GM21390 (cell line): ENCODE data around the gene SHQ1.
"Not testable (repeated sequence)": the region's sequence is repeated elsewhere in the genome, so short reads cannot be mapped to it uniquely, and the experiment has no call there.

Experiments used
- ATAC-seq: cut with Tn5 transposase; IDR thresholded peaks from one replicate; pipeline ENCODE4 v1.9.1; 2021; ENCODE audit not compliant: unreplicated experiment

The SHQ1 gene

DNA sequence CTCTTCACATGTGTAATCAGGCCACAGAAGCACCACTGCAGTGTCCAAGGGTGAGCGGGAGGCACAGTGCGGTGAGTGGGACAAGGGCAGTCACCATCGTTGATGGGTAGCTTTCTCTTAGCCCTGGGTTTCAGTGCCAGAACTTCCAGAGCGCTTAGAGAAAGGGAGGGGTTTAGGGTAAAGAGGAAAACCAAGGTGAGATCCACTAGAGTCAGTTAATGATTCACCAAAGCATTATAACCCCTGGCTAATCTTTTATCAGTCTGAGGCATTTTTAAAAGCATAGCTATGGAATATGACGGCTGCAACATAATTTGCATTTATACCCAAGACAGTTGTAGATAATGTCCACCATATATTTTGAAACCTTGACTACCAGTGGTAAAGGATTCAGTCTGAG is 94.8 kb downstream of the SHQ1 start:
- ATAC-seq, result no peak

GRCh38 chr3:72750405-72750965 is 97.8 kb downstream of the SHQ1 start:
- ATAC-seq, result no peak

DNA sequence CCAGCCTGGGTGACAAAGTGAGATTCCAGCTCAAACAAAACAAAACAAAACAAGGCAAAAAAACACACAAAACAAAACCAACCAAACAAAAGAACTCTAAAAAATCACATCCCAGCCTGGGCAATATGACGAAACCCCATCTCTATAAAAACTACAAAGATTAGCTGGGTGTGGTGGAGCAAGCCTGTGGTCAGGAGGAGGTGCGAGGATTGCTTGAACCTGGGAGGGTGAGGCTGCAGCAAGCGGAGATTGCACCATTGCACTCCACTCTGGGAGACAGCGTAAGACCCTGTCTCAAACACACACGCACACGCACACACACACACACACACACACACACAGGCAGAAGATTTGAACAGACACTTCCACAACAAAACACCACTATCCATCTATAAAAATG is 99.6 kb downstream of the SHQ1 start:
- no peak for ATAC-seq

DNA sequence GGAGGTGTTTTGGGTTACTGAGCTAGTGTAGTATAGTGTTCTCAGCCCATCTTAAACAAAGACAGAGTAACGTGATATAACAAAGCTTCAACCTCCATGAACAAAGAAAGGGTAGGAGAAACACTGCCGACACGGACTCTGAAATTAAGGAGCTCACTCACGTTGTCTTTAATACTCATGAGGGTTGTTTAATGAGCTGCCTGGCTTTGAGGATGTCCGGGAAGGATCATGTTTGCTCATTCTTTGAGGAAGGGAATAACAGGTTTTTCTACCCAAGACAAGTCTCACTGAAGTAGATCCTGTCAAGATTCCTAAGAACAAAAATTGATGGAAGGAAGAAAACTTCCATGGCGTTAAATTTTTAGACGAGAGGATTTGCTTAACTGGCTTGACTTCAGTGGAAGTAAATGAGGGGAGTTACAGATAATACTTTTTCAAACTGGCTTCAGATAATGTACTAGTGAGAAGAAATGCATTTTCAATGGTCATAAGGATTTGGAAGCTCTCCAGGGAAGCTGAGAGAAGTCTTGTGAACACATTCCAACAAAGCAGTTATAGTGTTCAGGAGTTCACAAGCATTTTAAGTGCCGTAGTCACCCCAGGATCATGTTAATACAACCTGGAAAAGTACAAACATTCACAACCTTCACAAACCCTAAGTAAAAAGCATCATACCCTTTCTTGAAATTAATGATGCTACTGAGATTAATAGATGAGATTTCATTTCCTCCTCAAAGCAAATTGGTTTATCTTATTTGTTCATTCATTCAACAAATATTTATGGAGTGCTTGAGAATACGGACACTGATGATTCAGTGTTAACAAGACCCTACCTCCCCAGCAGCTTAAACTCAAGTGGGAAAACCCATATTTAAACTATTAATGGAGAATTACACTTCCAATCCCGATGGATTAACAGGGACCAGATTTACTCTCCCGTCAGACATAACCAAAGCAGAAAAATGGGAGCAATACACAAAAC is 101.5 kb downstream of the SHQ1 start:
- ATAC-seq, result no peak

- ATAC-seq, result no peak
Observed at GRCh38 chr3:72745146-72745999, 102.9 kb downstream of the SHQ1 start.

- no peak for ATAC-seq
Observed at GRCh38 chr3:72744330-72744729, 103.9 kb downstream of the SHQ1 start.

DNA sequence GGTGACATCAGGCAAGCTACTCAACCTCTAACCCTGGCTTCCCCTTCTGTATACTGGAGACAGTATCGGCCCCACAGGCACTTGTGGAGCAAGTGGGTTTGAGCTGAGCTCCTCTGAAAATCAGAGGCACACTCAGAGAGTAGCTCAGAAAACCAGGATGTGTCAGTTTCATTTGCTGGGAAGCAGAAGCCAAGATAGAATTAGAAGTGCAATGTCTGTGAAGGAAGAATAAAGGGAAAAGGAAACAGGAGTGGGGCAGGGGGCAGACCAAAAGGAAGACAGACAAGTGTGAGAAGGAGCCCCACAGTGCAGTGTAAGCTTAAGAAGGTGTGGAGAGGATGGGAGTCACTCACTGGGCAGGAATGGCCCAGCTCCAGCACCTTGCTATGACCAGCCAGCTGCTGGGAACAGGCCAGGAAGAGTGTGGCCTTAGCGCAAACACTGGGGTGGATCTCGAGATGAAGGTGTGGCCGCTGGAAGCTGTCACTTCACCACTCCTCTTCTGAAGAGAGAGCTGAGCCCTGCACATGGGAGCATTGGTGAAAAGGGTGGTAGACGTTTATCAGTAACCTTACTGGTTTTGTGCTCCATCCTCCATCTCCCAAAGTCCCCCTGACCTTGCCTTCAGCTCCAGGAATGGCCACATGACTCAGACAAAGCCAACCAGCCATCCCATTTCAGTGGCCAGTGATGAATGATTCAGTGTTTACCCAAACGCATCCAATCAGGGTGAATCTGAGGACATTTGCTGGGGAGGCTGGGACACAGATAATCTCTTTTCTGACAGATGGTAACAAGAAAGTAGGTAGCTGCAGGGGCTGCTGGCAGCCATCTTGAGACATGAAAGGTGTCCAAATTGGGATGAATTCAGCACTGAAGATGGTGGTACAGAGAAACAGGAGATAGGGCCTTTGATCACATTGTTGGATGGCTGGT is 108.4 kb downstream of the SHQ1 start:
- ATAC-seq, result no peak

DNA sequence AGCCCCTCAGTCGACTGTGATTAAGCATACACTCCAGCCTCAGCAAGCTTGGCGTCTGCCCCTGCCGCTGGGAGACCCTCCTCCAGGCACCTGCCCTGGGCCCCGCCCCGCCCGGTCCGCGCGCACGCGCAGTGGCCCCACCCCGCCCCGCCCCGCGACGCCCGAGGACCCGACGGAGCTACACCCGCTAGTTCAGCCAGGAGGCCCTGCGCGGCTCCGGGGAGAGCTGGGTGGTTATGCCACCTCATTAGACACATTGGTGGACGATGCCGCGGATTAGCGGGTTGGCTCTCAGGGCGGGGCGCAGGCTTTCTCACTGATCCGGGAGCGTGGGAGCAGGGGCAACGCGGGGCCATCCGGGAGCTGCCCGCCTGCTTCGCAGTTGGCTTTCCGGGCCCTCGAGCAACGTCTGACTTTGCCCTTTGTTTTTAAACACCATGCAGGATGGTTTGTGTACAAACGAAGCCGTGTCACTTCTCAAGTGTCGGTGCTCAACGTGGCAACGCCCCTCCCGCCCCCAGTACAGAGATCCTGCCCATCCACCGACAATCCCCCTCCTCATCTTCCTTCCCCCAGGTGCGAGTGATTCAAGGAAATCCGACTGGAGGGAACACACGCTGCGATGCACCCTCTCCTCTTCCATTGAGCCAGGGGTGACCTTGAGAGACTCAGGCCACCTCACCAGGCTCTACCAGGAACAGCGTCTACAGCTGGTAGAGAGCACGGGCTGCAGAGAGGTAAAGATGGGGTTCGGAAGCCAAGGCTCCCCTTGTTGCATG is 109.3 kb downstream of the SHQ1 start:
- ATAC-seq, result no peak

DNA sequence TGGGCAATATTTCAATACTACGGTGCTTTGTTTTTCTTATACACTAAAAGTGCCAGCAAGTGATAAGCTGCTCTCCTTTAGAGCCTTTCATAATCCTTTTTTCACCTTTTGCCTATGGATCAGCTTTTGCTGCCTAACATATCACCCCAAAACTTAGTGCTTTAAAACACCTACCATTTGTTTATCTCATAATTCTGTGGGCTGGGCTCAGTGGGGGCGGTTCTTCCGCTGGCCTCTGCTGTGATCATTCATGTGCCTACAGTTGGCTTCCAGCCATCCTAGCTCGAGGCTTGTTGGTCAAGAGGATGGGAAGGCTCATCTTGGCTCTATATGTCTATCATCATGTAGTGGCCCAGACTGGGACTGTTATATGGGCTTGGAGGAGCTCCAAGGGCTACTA is 113.2 kb downstream of the SHQ1 start:
- ATAC-seq, result not testable (repeated sequence)

DNA sequence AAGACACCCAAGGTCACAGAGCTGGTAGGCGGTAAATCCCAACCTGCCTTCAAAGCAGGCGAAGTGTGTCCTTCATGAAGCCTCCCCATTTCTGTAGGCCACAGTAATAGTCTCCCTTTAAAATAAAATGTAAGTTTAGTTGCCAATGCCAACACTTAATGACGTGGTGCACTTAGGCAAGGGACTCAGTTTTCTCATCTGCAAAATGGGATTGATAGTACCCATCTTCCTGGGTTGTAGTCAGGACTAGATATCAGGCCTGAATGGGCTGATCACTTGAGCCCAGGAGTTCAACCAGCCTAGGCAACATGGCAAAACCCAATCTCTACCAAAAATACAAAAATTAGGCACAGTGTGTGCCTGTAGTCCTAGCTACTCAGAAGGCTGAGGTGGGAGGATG is 114.6 kb downstream of the SHQ1 start:
- no peak for ATAC-seq

DNA sequence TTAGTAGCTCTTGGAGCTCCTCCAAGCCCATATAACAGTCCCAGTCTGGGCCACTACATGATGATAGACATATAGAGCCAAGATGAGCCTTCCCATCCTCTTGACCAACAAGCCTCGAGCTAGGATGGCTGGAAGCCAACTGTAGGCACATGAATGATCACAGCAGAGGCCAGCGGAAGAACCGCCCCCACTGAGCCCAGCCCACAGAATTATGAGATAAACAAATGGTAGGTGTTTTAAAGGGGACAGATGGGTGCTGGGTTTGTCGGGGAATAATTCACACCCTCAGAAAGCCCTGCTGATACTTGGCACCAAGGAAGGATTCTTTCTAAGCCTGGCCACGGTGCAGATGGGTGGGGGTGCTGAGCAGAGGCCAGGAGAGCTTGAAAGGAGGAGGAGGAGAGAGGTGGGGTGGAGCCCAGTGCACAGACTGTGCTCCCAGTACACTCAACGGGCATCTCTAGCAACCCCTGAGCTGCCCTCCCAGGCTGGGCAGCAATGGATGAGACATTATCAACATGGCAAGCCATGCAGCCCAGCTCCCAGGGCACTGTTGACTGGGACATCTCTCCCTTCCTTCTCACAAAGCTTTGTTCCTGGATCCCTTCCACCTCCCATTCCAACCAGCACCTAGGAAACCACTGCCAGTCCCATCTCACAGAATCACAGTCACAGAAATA is 115.4 kb downstream of the SHQ1 start:
- ATAC-seq, result not testable (repeated sequence)

GRCh38 chr3:72728958-72729467 is 119.2 kb downstream of the SHQ1 start:
- no peak for ATAC-seq

- no peak for ATAC-seq
Observed at GRCh38 chr3:72728329-72728889, 119.8 kb downstream of the SHQ1 start.

DNA sequence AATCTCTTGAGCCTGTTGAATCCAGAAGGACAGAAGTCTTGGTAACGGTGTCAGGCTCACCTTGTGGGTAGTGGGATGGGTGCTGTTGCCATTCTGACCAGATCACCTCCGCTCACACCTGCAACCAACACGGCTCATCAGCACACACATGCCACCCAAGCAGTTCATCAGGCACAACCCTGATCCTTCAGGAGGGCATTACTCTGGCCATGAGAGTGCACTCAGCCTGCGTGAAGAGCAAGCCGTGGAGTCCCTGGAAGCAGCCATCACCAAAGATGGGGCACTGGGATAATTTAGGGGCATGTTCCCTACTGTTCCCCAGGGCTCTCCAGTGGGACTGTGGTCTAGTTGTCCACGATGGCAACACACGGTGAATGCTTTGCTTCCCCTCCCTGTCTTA is 120.5 kb downstream of the SHQ1 start:
- no peak for ATAC-seq

GRCh38 chr3:72727172-72727571 is 121.1 kb downstream of the SHQ1 start:
- ATAC-seq, result no peak

DNA sequence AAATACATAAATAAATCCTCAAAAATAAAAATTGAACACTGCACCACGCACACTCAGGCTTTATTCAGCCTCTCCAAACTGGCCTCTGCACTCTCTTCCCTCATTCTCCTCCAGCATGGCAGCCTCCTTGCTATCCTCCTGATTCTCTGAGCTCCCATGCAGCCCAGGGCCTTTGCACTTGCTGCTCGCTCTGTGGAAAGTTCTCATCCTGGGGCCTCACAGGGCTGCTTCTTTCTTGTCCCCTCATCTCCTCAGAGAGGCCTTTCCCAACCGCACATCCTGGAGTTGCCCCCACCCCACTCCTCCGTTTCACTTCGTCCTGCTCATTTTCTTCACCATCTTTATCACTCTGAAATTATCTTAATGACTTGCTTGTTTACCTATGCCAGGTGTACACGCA is 123.0 kb downstream of the SHQ1 start:
- ATAC-seq, result no peak

DNA sequence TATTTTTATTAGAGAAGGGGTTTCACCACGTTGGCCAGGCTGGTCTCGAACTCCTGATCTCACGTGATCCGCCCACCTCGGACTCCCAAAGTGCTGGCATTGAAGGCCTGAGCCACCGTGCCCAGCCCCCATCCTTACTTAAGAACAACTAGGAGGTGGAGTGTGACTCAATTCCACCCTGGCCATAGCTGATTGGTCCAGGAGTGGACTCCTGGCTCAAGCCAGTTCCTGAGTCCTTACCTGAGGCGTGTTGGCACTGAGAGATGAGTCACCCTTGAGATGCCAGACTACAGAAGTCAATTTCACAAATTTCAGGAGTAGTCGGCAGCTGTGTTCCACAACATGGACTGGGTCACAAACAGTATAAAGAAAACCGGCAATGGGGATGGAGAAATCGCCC is 124.2 kb downstream of the SHQ1 start:
- ATAC-seq, result no peak

GRCh38 chr3:72722930-72723726 is 125.1 kb downstream of the SHQ1 start:
- no peak for ATAC-seq
